ENCODE results near the gene SLC25A25.
"Not testable (repeated sequence)": the region's sequence is repeated elsewhere in the genome, so short reads cannot be mapped to it uniquely, and the experiment has no call there.

The SLC25A25 gene

GRCh38 chr9:128034821-128035652, 33.0 kb upstream of the SLC25A25 start:
- H3K4me3 ChIP-seq (ENCODE audit: low read length), result no peak overlapping the region
- no peak overlapping the region for H3K27ac ChIP-seq (ENCODE audit: low read depth, low read length)
- 42% methylated on average over 8 of the region's 8 CpGs for WGBS
- no peaks in the 10 kb centered on the region for H3K27me3 ChIP-seq (ENCODE audit: insufficient read depth, low read length)
- H3K4me1 ChIP-seq (ENCODE audit: insufficient read depth, low read length), result no peaks in the 10 kb centered on the region
- no peaks in the 10 kb centered on the region for H3K36me3 ChIP-seq (ENCODE audit: insufficient read depth, low read length)
- no peak overlapping the region for H3K9ac ChIP-seq (ENCODE audit: low read depth, low read length)
- no peaks in the 10 kb centered on the region for H3K9me3 ChIP-seq (ENCODE audit: insufficient read depth, low read depth, low read length)

- H3K36me3 ChIP-seq (ENCODE audit: insufficient read depth, low read length); H3K9me3 ChIP-seq (ENCODE audit: insufficient read depth, low read depth, low read length); H3K4me3 ChIP-seq (ENCODE audit: low read length); H3K4me1 ChIP-seq (ENCODE audit: insufficient read depth, low read length); H3K27me3 ChIP-seq (ENCODE audit: insufficient read depth, low read length); H3K9ac ChIP-seq (ENCODE audit: low read depth, low read length); H3K27ac ChIP-seq (ENCODE audit: low read depth, low read length): not testable (repeated sequence)
- WGBS, result 66% methylated on average over 3 of the region's 3 CpGs
These were observed 31.5 kb upstream of the SLC25A25 start for GRCh38 chr9:128036522-128036921.

GRCh38 chr9:128040783-128041182, 27.2 kb upstream of the SLC25A25 start:
- not testable (repeated sequence) for H3K9me3 ChIP-seq (ENCODE audit: insufficient read depth, low read depth, low read length); H3K27ac ChIP-seq (ENCODE audit: low read depth, low read length); H3K27me3 ChIP-seq (ENCODE audit: insufficient read depth, low read length); H3K4me1 ChIP-seq (ENCODE audit: insufficient read depth, low read length); H3K36me3 ChIP-seq (ENCODE audit: insufficient read depth, low read length); H3K4me3 ChIP-seq (ENCODE audit: low read length); H3K9ac ChIP-seq (ENCODE audit: low read depth, low read length)
- WGBS, result 100% methylated on average over 2 of the region's 3 CpGs

- H3K4me3 ChIP-seq (ENCODE audit: low read length), result no peak overlapping the region
- H3K9me3 ChIP-seq (ENCODE audit: insufficient read depth, low read depth, low read length), result no peaks in the 10 kb centered on the region
- no peaks in the 10 kb centered on the region for H3K36me3 ChIP-seq (ENCODE audit: insufficient read depth, low read length)
- H3K27me3 ChIP-seq (ENCODE audit: insufficient read depth, low read length), result no peaks in the 10 kb centered on the region
- no peak overlapping the region for H3K27ac ChIP-seq (ENCODE audit: low read depth, low read length)
- 73% methylated on average over 7 of the region's 7 CpGs for WGBS
- H3K9ac ChIP-seq (ENCODE audit: low read depth, low read length), result no peak overlapping the region
- no peaks in the 10 kb centered on the region for H3K4me1 ChIP-seq (ENCODE audit: insufficient read depth, low read length)
These were observed 26.0 kb upstream of the SLC25A25 start for GRCh38 chr9:128042043-128042442.

GRCh38 chr9:128043467-128043868, 24.6 kb upstream of the SLC25A25 start:
- Histone ChIP-seq H3K9me3 (ENCODE audit: insufficient read depth, low read depth, low read length) (no peaks in the 10 kb centered on the region), H3K4me3 (ENCODE audit: low read length) (no peak overlapping the region), H3K27ac (ENCODE audit: low read depth, low read length) (no peak overlapping the region), H3K4me1 (ENCODE audit: insufficient read depth, low read length) (no peaks in the 10 kb centered on the region), H3K9ac (ENCODE audit: low read depth, low read length) (no peak overlapping the region), H3K27me3 (ENCODE audit: insufficient read depth, low read length) (no peaks in the 10 kb centered on the region), H3K36me3 (ENCODE audit: insufficient read depth, low read length) (no peaks in the 10 kb centered on the region)
- WGBS, result 62% methylated on average over 6 of the region's 7 CpGs

GRCh38 chr9:128045409-128045808, 22.6 kb upstream of the SLC25A25 start:
- H3K36me3 ChIP-seq (ENCODE audit: insufficient read depth, low read length); H3K4me1 ChIP-seq (ENCODE audit: insufficient read depth, low read length); H3K27me3 ChIP-seq (ENCODE audit: insufficient read depth, low read length); H3K27ac ChIP-seq (ENCODE audit: low read depth, low read length); H3K9me3 ChIP-seq (ENCODE audit: insufficient read depth, low read depth, low read length); H3K4me3 ChIP-seq (ENCODE audit: low read length); H3K9ac ChIP-seq (ENCODE audit: low read depth, low read length): not testable (repeated sequence)
- WGBS, result 96% methylated on average over 5 of the region's 6 CpGs

- no peak overlapping the region for H3K9ac ChIP-seq (ENCODE audit: low read depth, low read length)
- no peaks in the 10 kb centered on the region for H3K27me3 ChIP-seq (ENCODE audit: insufficient read depth, low read length)
- no peaks in the 10 kb centered on the region for H3K9me3 ChIP-seq (ENCODE audit: insufficient read depth, low read depth, low read length)
- H3K4me3 ChIP-seq (ENCODE audit: low read length), result no peak overlapping the region
- H3K27ac ChIP-seq (ENCODE audit: low read depth, low read length), result no peak overlapping the region
- H3K4me1 ChIP-seq (ENCODE audit: insufficient read depth, low read length), result no peaks in the 10 kb centered on the region
- 90% methylated on average over 1 of the region's 1 CpG for WGBS
- H3K36me3 ChIP-seq (ENCODE audit: insufficient read depth, low read length), result no peaks in the 10 kb centered on the region
These were observed 22.2 kb upstream of the SLC25A25 start for GRCh38 chr9:128045831-128046230.

- WGBS, result 87% methylated on average over 6 of the region's 6 CpGs
- Histone ChIP-seq H3K4me3 (ENCODE audit: low read length) (no peak overlapping the region), H3K27ac (ENCODE audit: low read depth, low read length) (no peak overlapping the region), H3K9me3 (ENCODE audit: insufficient read depth, low read depth, low read length) (no peaks in the 10 kb centered on the region), H3K36me3 (ENCODE audit: insufficient read depth, low read length) (no peaks in the 10 kb centered on the region), H3K27me3 (ENCODE audit: insufficient read depth, low read length) (no peaks in the 10 kb centered on the region), H3K4me1 (ENCODE audit: insufficient read depth, low read length) (no peaks in the 10 kb centered on the region), H3K9ac (ENCODE audit: low read depth, low read length) (no peak overlapping the region)
These were observed 20.8 kb upstream of the SLC25A25 start for GRCh38 chr9:128047231-128047630.

- no peaks in the 10 kb centered on the region for H3K4me1 ChIP-seq (ENCODE audit: insufficient read depth, low read length)
- H3K36me3 ChIP-seq (ENCODE audit: insufficient read depth, low read length), result no peaks in the 10 kb centered on the region
- no peaks in the 10 kb centered on the region for H3K9me3 ChIP-seq (ENCODE audit: insufficient read depth, low read depth, low read length)
- no peak overlapping the region for H3K27ac ChIP-seq (ENCODE audit: low read depth, low read length)
- no peak overlapping the region for H3K9ac ChIP-seq (ENCODE audit: low read depth, low read length)
- no peak overlapping the region for H3K4me3 ChIP-seq (ENCODE audit: low read length)
- no peaks in the 10 kb centered on the region for H3K27me3 ChIP-seq (ENCODE audit: insufficient read depth, low read length)
These were observed 19.4 kb upstream of the SLC25A25 start for GRCh38 chr9:128048663-128049062.

- Histone ChIP-seq H3K4me3 (ENCODE audit: low read length) (no peak overlapping the region), H3K9me3 (ENCODE audit: insufficient read depth, low read depth, low read length) (no peaks in the 10 kb centered on the region), H3K9ac (ENCODE audit: low read depth, low read length) (no peak overlapping the region), H3K27me3 (ENCODE audit: insufficient read depth, low read length) (no peaks in the 10 kb centered on the region), H3K4me1 (ENCODE audit: insufficient read depth, low read length) (no peaks in the 10 kb centered on the region), H3K27ac (ENCODE audit: low read depth, low read length) (no peak overlapping the region), H3K36me3 (ENCODE audit: insufficient read depth, low read length) (no peaks in the 10 kb centered on the region)
- 81% methylated on average over 3 of the region's 3 CpGs for WGBS
These were observed 18.2 kb upstream of the SLC25A25 start for GRCh38 chr9:128049843-128050242.

- Histone ChIP-seq H3K27ac (ENCODE audit: low read depth, low read length) (no peak overlapping the region), H3K9ac (ENCODE audit: low read depth, low read length) (no peak overlapping the region), H3K9me3 (ENCODE audit: insufficient read depth, low read depth, low read length) (no peaks in the 10 kb centered on the region), H3K36me3 (ENCODE audit: insufficient read depth, low read length) (no peaks in the 10 kb centered on the region), H3K27me3 (ENCODE audit: insufficient read depth, low read length) (no peaks in the 10 kb centered on the region), H3K4me1 (ENCODE audit: insufficient read depth, low read length) (peaks cover 10% of the 10 kb centered on the region), H3K4me3 (ENCODE audit: low read length) (no peak overlapping the region)
- WGBS, result 94% methylated on average over 15 of the region's 15 CpGs
These were observed 15.9 kb upstream of the SLC25A25 start for GRCh38 chr9:128051932-128052709.
